Skin of body (tissue), 2 donors: Measurements from ENCODE around the gene TMEM192. TPM values are rescaled to one million over a fixed set of nuclear protein-coding genes. Genes with fewer than 3 reads are reported as not detected.
"Not testable (repeated sequence)": the region's sequence is repeated elsewhere in the genome, so short reads cannot be mapped to it uniquely, and the experiment has no call there.

Source experiments
- DNase-seq: peaks from one replicate; lab custom pipeline; 2025; lab: John Stamatoyannopoulos, UW
- total RNA-seq: library from RNA; depleted of rRNA; stranded (reverse); fragments of >200 nt; gene quantifications from one replicate; pipeline ENCODE4 v1.2.3, GENCODE V29; 2014

The TMEM192 gene
- total RNA-seq, 1 donor from 2014 or later: 4.2 TPM

- no peak for DNase-seq
Measured at GRCh38 chr4:165094873-165095272, 17.8 kb downstream of the TMEM192 start.

GRCh38 chr4:165092187-165092586 is 20.5 kb downstream of the TMEM192 start:
- not testable (repeated sequence) for DNase-seq

GRCh38 chr4:165088366-165088765 is 24.3 kb downstream of the TMEM192 start:
- DNase-seq: no peak

- DNase-seq: no peak
Measured at GRCh38 chr4:165085946-165086345, 26.7 kb downstream of the TMEM192 start.

- DNase-seq: not testable (repeated sequence)
Measured at GRCh38 chr4:165084787-165085186, 27.9 kb downstream of the TMEM192 start.

- DNase-seq: peak; percentile 1
Measured at GRCh38 chr4:165079476-165079875, 33.2 kb downstream of the TMEM192 start.

- DNase-seq: no peak
Measured at GRCh38 chr4:165077034-165077578, 35.6 kb downstream of the TMEM192 start.

- DNase-seq: not testable (repeated sequence)
Measured at GRCh38 chr4:165073346-165073745, 39.3 kb downstream of the TMEM192 start.

- DNase-seq: no peak
Measured at GRCh38 chr4:165070560-165070959, 42.1 kb downstream of the TMEM192 start.

GRCh38 chr4:165060938-165061337 is 51.7 kb downstream of the TMEM192 start:
- DNase-seq: no peak

GRCh38 chr4:165059386-165059785 is 53.3 kb downstream of the TMEM192 start:
- no peak for DNase-seq

GRCh38 chr4:165058666-165059065 is 54.0 kb downstream of the TMEM192 start:
- no peak for DNase-seq

- DNase-seq: no peak
Measured at GRCh38 chr4:165055601-165056000, 57.1 kb downstream of the TMEM192 start.

- no peak for DNase-seq
Measured at GRCh38 chr4:165053645-165054044, 59.0 kb downstream of the TMEM192 start, which contains the start of gene TRIM75. Gene TRIM75, plus strand, starts transcription at chr4:165053866. Its CDS starts 5,282 bp downstream, at chr4:165059148.

- no peak for DNase-seq
Measured at GRCh38 chr4:165052627-165053026, 60.0 kb downstream of the TMEM192 start.

- DNase-seq: no peak
Measured at GRCh38 chr4:165048170-165048569, 64.5 kb downstream of the TMEM192 start.

- DNase-seq: no peak
Measured at GRCh38 chr4:165031436-165032211, 81.0 kb downstream of the TMEM192 start, which contains the start of gene TRIM60. Gene TRIM60, plus strand, starts transcription at chr4:165031999. Its CDS starts 8,074 bp downstream, at chr4:165040073.

GRCh38 chr4:165027762-165028402 is 84.8 kb downstream of the TMEM192 start:
- no peak for DNase-seq

- not testable (repeated sequence) for DNase-seq
Measured at GRCh38 chr4:165025782-165026181, 86.9 kb downstream of the TMEM192 start.
